Common myeloid progenitor, CD34-positive (primary cell): ENCODE data around the gene CACNA2D1.
"Not testable (repeated sequence)": the region's sequence is repeated elsewhere in the genome, so short reads cannot be mapped to it uniquely, and the experiment has no call there.

Experiments used
- CTCF ChIA-PET: fragments of 350-600 bp; sonication (Branson Sonifier 250); formaldehyde crosslinking; loops from one replicate; lab custom pipeline; 2021; ENCODE audit warnings: antibody characterized with exemption; lab: Charles Lee
- POLR2A ChIA-PET: fragments of 350-600 bp; sonication (Branson Sonifier 250); formaldehyde crosslinking; loops from one replicate; lab custom pipeline; 2021; ENCODE audit warnings: antibody characterized with exemption; lab: Charles Lee
- DNase-seq, 3 donors: peaks; one replicate each; pipeline versions ENCODE4 v3.0.0 to v3.0.0-alpha.2; 2013
- H3K27ac ChIP-seq, 2 experiments: 1 replicate in 1 of 2; 2 replicates in 1 of 2; pipeline ENCODE4 v1.7.0; 2013; ENCODE audit warnings: inconsistent platforms in 2 of 2, low read length in 2 of 2, mild to moderate bottlenecking in 2 of 2, low read depth in 1 of 2, moderate library complexity in 1 of 2; ENCODE audit not compliant: severe bottlenecking in 2 of 2, insufficient read depth in 1 of 2, poor library complexity in 1 of 2
- H3K27me3 ChIP-seq, 5 experiments: replicated peaks in 2 of 5; 1 replicate in 3 of 5; 2 replicates in 2 of 5; pipeline versions ENCODE4 v1.6.1 to v1.7.0; 2013; ENCODE audit warnings: low read length in 4 of 5, mild to moderate bottlenecking in 2 of 5, moderate library complexity in 2 of 5, inconsistent platforms in 1 of 5; ENCODE audit not compliant: insufficient read depth in 5 of 5, control insufficient read depth in 4 of 5
- H3K36me3 ChIP-seq, 4 experiments: 1 replicate in 2 of 4; 2 replicates in 2 of 4; pipeline versions ENCODE4 v1.6.1 to v1.7.0; 2013; ENCODE audit warnings: low read length in 3 of 4, control low read depth in 1 of 4, mild to moderate bottlenecking in 1 of 4; ENCODE audit not compliant: control insufficient read depth in 4 of 4, insufficient read depth in 4 of 4
- H3K4me1 ChIP-seq, 4 experiments: 1 replicate in 3 of 4; 2 replicates in 1 of 4; pipeline versions ENCODE4 v1.6.1 to v1.7.1; 2013; ENCODE audit warnings: low read length in 3 of 4, mild to moderate bottlenecking in 3 of 4, control low read depth in 1 of 4, inconsistent platforms in 1 of 4, moderate library complexity in 1 of 4; ENCODE audit not compliant: control insufficient read depth in 4 of 4, insufficient read depth in 4 of 4; ENCODE audit errors: control extremely low read depth in 1 of 4
- H3K4me3 ChIP-seq, 7 experiments: 1 replicate in 4 of 7; 2 replicates in 3 of 7; pipeline versions ENCODE4 v1.5.1 to v1.7.0; 2013; ENCODE audit warnings: mild to moderate bottlenecking in 7 of 7, low read length in 6 of 7, moderate library complexity in 6 of 7, inconsistent platforms in 2 of 7, low read depth in 2 of 7, control low read depth in 1 of 7; ENCODE audit not compliant: insufficient read depth in 4 of 7, control insufficient read depth in 1 of 7; ENCODE audit errors: extremely low read depth in 1 of 7
- H3K9me3 ChIP-seq, 5 experiments: 1 replicate in 4 of 5; 2 replicates in 1 of 5; pipeline versions ENCODE4 v1.6.1 to v1.7.1; 2013; ENCODE audit warnings: low read length in 4 of 5, mild to moderate bottlenecking in 2 of 5, inconsistent platforms in 1 of 5, low read depth in 1 of 5, moderate library complexity in 1 of 5; ENCODE audit not compliant: control insufficient read depth in 4 of 5, insufficient read depth in 2 of 5; ENCODE audit errors: control extremely low read depth in 1 of 5
- WGBS: methylation state at CpG from one replicate; pipeline ENCODE4 v1.1.5; 2013; ENCODE audit not compliant: insufficient coverage; 5-methylcytosine and 5-hydroxymethylcytosine counted together

CACNA2D1 gene

GRCh38 chr7:82017334-82017943 is 426.1 kb downstream of the CACNA2D1 start:
- POLR2A ChIA-PET: no interaction called here
- no peak overlapping the region for H3K27ac ChIP-seq
- no peaks in the 10 kb centered on the region for H3K9me3 ChIP-seq
- DNase-seq: peak; percentile 14 to 40 (median 24)
- CTCF ChIA-PET: interaction anchor here (0.7 to 5.9 kb wide), 5 partner anchors 514 to 547 kb away, joined by 3 to 49 read pairs (median 3); no protein-coding TSS in a partner anchor
- no CpG with 5 or more reads among the region's 1 CpG for WGBS
- H3K27me3 ChIP-seq: no peaks in the 10 kb centered on the region
- H3K36me3 ChIP-seq: no peaks in the 10 kb centered on the region
- H3K4me3 ChIP-seq: no peak overlapping the region
- no peaks in the 10 kb centered on the region for H3K4me1 ChIP-seq

- Histone ChIP-seq H3K27ac (no peak overlapping the region), H3K36me3 (no peaks in the 10 kb centered on the region), H3K4me3 (no peak overlapping the region), H3K9me3 (no peaks in the 10 kb centered on the region), H3K27me3 (no peaks in the 10 kb centered on the region), H3K4me1 (no peaks in the 10 kb centered on the region)
- CTCF ChIA-PET: interaction anchor here (1.2 to 5.9 kb wide), 3 partner anchors 9 to 516 kb away, joined by 3 to 49 read pairs (median 4); no protein-coding TSS in a partner anchor
- no CpG with 5 or more reads among the region's 2 CpGs for WGBS
- DNase-seq: no peak
- POLR2A ChIA-PET: no interaction called here
Measured at GRCh38 chr7:82015751-82016150, 427.8 kb downstream of the CACNA2D1 start.

GRCh38 chr7:82014574-82014973 is 429.0 kb downstream of the CACNA2D1 start:
- DNase-seq, H3K4me1 ChIP-seq, H3K27ac ChIP-seq, H3K9me3 ChIP-seq, H3K4me3 ChIP-seq, H3K36me3 ChIP-seq, POLR2A ChIA-PET, H3K27me3 ChIP-seq: not testable (repeated sequence)
- CTCF ChIA-PET: interaction anchor here (1.6 to 5.9 kb wide), 2 partner anchors 31 to 515 kb away, joined by 3 to 49 read pairs; no protein-coding TSS in a partner anchor
- WGBS: 98% methylated on average over 8 of the region's 9 CpGs

- Histone ChIP-seq H3K27ac (no peak overlapping the region), H3K27me3 (no peaks in the 10 kb centered on the region), H3K36me3 (no peaks in the 10 kb centered on the region), H3K9me3 (no peaks in the 10 kb centered on the region), H3K4me1 (no peaks in the 10 kb centered on the region), H3K4me3 (no peak overlapping the region)
- POLR2A ChIA-PET: no interaction called here
- CTCF ChIA-PET: no interaction called here
- no peak for DNase-seq
- 100% methylated on average over 1 of the region's 4 CpGs for WGBS
Measured at GRCh38 chr7:82012453-82012852, 431.1 kb downstream of the CACNA2D1 start.

- no CpG with 5 or more reads among the region's 1 CpG for WGBS
- H3K4me3 ChIP-seq: no peak overlapping the region
Measured at GRCh38 chr7:82010416-82010815, 433.2 kb downstream of the CACNA2D1 start.

GRCh38 chr7:82007315-82007714 is 436.3 kb downstream of the CACNA2D1 start:
- POLR2A ChIA-PET: no interaction called here
- Histone ChIP-seq H3K27me3 (no peaks in the 10 kb centered on the region), H3K4me3 (no peak overlapping the region), H3K9me3 (no peaks in the 10 kb centered on the region), H3K36me3 (no peaks in the 10 kb centered on the region), H3K27ac (no peak overlapping the region), H3K4me1 (no peaks in the 10 kb centered on the region)
- no peak for DNase-seq
- CTCF ChIA-PET: interaction anchor here (0.5 to 0.8 kb wide), 2 partner anchors 14 to 16 kb away, joined by 3 read pairs; no protein-coding TSS in a partner anchor
- WGBS: 100% methylated on average over 1 of the region's 3 CpGs

More at GRCh38 chr7:82010416-82010815, 433.2 kb downstream of the CACNA2D1 start:
- no peak for DNase-seq
- POLR2A ChIA-PET: no interaction called here
- no peak overlapping the region for H3K27ac ChIP-seq
- no peaks in the 10 kb centered on the region for H3K27me3 ChIP-seq
- no peaks in the 10 kb centered on the region for H3K4me1 ChIP-seq
- CTCF ChIA-PET: interaction anchor here (1.0 kb wide), 1 partner anchor 12 kb away, joined by 3 read pairs; no protein-coding TSS in a partner anchor
- H3K9me3 ChIP-seq: no peaks in the 10 kb centered on the region
- no peaks in the 10 kb centered on the region for H3K36me3 ChIP-seq

- Histone ChIP-seq H3K27me3 (no peaks in the 10 kb centered on the region), H3K4me3 (no peak overlapping the region), H3K4me1 (no peaks in the 10 kb centered on the region), H3K36me3 (no peaks in the 10 kb centered on the region), H3K27ac (no peak overlapping the region), H3K9me3 (no peaks in the 10 kb centered on the region)
- DNase-seq: no peak
- ChIA-PET POLR2A (interaction anchor here (0.5 kb wide), 1 partner anchor 143 kb away, joined by 4 read pairs; no protein-coding TSS in a partner anchor), CTCF (interaction anchor here (0.9 kb wide), 1 partner anchor 19 kb away, joined by 3 read pairs; no protein-coding TSS in a partner anchor)
- no CpG with 5 or more reads among the region's 2 CpGs for WGBS
Measured at GRCh38 chr7:82005056-82005455, 438.5 kb downstream of the CACNA2D1 start.
